KMS-11 (cell line): ENCODE data around the gene PDE2A.
A peak's percentile ranks its signal among the peaks of the same experiment; 100 is the strongest.

ENCODE experiments used
- H2AFZ ChIP-seq: fragments of 200-600 bp; sonication (generic); 2 replicates; pipeline ENCODE4 v1.6.1; 2016; ENCODE audit warnings: antibody characterized with exemption, mixed run types, low read depth
- H3K27ac ChIP-seq: fragments of 200-600 bp; sonication (generic); 2 replicates; pipeline ENCODE4 v1.6.1; 2016; ENCODE audit warnings: mild to moderate bottlenecking, mixed run types
- H3K27me3 ChIP-seq: fragments of 200-600 bp; sonication (generic); 2 replicates; pipeline ENCODE4 v1.6.1; 2017; ENCODE audit warnings: mild to moderate bottlenecking, low read depth, mixed run types, moderate library complexity; ENCODE audit not compliant: insufficient read depth
- H3K36me3 ChIP-seq: fragments of 200-600 bp; sonication (generic); 2 replicates; pipeline ENCODE4 v1.6.1; 2017; ENCODE audit warnings: mild to moderate bottlenecking, mixed run types; ENCODE audit not compliant: insufficient read depth
- H3K4me1 ChIP-seq: fragments of 200-600 bp; sonication (generic); 2 replicates; pipeline ENCODE4 v1.6.1; 2016; ENCODE audit warnings: mild to moderate bottlenecking, low read depth, mixed run types; ENCODE audit not compliant: poor library complexity, severe bottlenecking
- H3K4me2 ChIP-seq: fragments of 200-600 bp; sonication (generic); 2 replicates; pipeline ENCODE4 v1.7.0; 2016; ENCODE audit warnings: mild to moderate bottlenecking, mixed run types
- H3K4me3 ChIP-seq: fragments of 200-600 bp; sonication (generic); IDR thresholded peaks from 2 replicates; pipeline ENCODE4 v1.6.1; 2017; ENCODE audit warnings: low read depth, low read length, mixed read lengths; ENCODE audit not compliant: insufficient read depth
- H3K79me2 ChIP-seq: fragments of 200-600 bp; sonication (generic); 2 replicates; pipeline ENCODE4 v1.6.1; 2016; ENCODE audit warnings: low read depth, mixed run types; ENCODE audit not compliant: insufficient read depth
- H3K9ac ChIP-seq: fragments of 200-600 bp; sonication (generic); 2 replicates; pipeline ENCODE4 v1.6.1; 2016; ENCODE audit warnings: mild to moderate bottlenecking, mixed run types
- H4K20me1 ChIP-seq: fragments of 200-600 bp; sonication (generic); 2 replicates; pipeline ENCODE4 v1.6.1; 2016; ENCODE audit warnings: mild to moderate bottlenecking, mixed run types; ENCODE audit not compliant: insufficient read depth
- CTCF ChIP-seq: fragments of 200-600 bp; sonication (generic); conservative IDR thresholded peaks from 2 replicates; pipeline ENCODE4 v1.6.1; 2017; ENCODE audit warnings: low read depth, mild to moderate bottlenecking, antibody characterized with exemption, low read length, moderate library complexity, mixed read lengths

PDE2A gene

GRCh38 chr11:72591023-72591422 is 83.2 kb downstream of the PDE2A start:
- Histone ChIP-seq H3K36me3 (no peaks in the 10 kb centered on the region), H3K27me3 (peaks cover 64% of the 10 kb centered on the region), H3K4me2 (no peak overlapping the region), H3K79me2 (no peaks in the 10 kb centered on the region), H4K20me1 (no peaks in the 10 kb centered on the region), H3K27ac (no peak overlapping the region), H3K4me1 (peaks cover 5% of the 10 kb centered on the region), H2AFZ (no peak overlapping the region), H3K4me3 (no peak overlapping the region), H3K9ac (no peak overlapping the region)
- TF ChIP-seq CTCF: no peak

- no peak overlapping the region for H2AFZ ChIP-seq
These were observed 84.1 kb downstream of the PDE2A start for GRCh38 chr11:72589802-72590761.

DNA sequence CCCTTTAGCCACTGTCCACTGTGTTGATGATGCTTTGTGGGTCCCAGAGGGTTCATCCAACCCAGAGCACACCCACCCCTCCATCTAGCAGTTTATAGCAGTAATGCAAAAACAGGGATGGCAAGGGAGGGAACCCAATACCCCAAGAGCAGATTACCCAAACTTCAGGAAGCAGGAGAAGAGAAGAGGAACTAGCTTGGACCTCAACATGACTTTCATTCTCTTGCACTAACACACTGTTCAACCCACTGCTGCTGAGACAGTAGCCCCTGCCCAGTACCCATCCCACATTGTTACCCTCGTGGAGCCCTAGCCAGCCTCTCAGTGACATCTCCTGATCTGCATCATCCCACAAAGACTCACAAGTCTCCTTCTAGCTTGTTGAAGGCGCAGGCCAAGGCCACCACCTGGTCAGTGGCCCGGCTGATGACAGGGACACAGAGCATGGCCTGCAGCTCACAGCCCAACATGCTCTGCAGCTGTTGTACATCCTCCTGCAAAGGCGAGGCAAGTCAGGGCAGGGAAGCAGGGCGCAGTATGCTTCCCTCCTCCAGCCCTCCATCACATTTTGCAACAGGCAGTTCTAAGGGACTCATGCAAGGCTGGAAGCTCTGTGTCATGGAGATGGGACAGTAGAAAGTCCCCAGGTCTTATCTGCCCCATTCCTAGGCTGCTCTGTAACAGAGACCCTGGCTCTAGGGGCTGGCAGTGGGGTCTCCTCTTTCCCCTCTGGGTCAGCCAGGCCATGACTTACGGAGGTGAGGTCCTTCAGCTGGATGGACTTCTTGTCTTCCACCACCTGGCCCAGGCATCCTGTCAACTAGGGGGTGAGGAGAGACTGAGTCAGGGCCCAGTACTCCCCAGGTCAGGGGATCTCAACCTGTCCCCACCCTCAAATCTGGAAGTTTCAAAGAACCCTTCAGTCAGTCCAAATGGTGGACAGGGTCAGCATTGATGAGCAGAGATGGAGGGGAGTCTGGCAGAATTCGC is 85.5 kb downstream of the PDE2A start:
- no peaks in the 10 kb centered on the region for H3K36me3 ChIP-seq
- H3K27me3 ChIP-seq: peaks cover 61% of the 10 kb centered on the region
- TF ChIP-seq CTCF: no peak

More at GRCh38 chr11:72589802-72590761, 84.1 kb downstream of the PDE2A start:
- Histone ChIP-seq H3K4me1 (peaks cover 5% of the 10 kb centered on the region), H3K9ac (no peak overlapping the region), H3K27me3 (peaks cover 61% of the 10 kb centered on the region), H3K36me3 (no peaks in the 10 kb centered on the region), H3K4me3 (no peak overlapping the region), H3K79me2 (no peaks in the 10 kb centered on the region), H3K4me2 (no peak overlapping the region), H3K27ac (no peak overlapping the region), H4K20me1 (no peaks in the 10 kb centered on the region)
- 0 out of 2 replicates have a peak, but pooled peaks have one; percentile 24 for TF ChIP-seq CTCF

GRCh38 chr11:72587696-72588095 is 86.5 kb downstream of the PDE2A start:
- Histone ChIP-seq H3K4me3 (no peak overlapping the region), H3K27ac (no peak overlapping the region), H3K4me2 (no peak overlapping the region), H3K9ac (no peak overlapping the region), H3K4me1 (peaks cover 5% of the 10 kb centered on the region), H4K20me1 (no peaks in the 10 kb centered on the region), H3K27me3 (peaks cover 69% of the 10 kb centered on the region), H3K79me2 (no peaks in the 10 kb centered on the region), H3K36me3 (no peaks in the 10 kb centered on the region), H2AFZ (no peak overlapping the region)
- TF ChIP-seq CTCF: no peak

More for the DNA sequence above, 85.5 kb downstream of the PDE2A start:
- Histone ChIP-seq H3K27ac (no peak overlapping the region), H3K9ac (no peak overlapping the region), H2AFZ (no peak overlapping the region), H3K4me1 (peaks cover 5% of the 10 kb centered on the region), H4K20me1 (no peaks in the 10 kb centered on the region), H3K4me2 (no peak overlapping the region), H3K4me3 (no peak overlapping the region), H3K79me2 (no peaks in the 10 kb centered on the region)
